Neuron (in vitro differentiated cells): ENCODE measurements around the gene TMEM131L.

ENCODE experiments used
- H2AFZ ChIP-seq: one replicate; pipeline ENCODE4 v1.6.1; 2013; ENCODE audit warnings: low read depth, mild to moderate bottlenecking, inconsistent platforms, low read length, moderate library complexity
- H3K27me3 ChIP-seq: one replicate; pipeline ENCODE4 v1.6.1; 2013; ENCODE audit warnings: low read length; ENCODE audit not compliant: insufficient read depth
- H3K36me3 ChIP-seq: one replicate; pipeline ENCODE4 v1.6.1; 2013; ENCODE audit warnings: low read length; ENCODE audit not compliant: insufficient read depth
- H3K4me1 ChIP-seq: one replicate; pipeline ENCODE4 v1.6.1; 2013; ENCODE audit warnings: low read length; ENCODE audit not compliant: insufficient read depth
- H3K4me3 ChIP-seq: 2 replicates; pipeline ENCODE4 v1.5.1; 2013; ENCODE audit warnings: mild to moderate bottlenecking, low read length, moderate library complexity
- H3K9me3 ChIP-seq: one replicate; pipeline ENCODE4 v1.6.1; 2013; ENCODE audit warnings: low read length

TMEM131L gene

DNA sequence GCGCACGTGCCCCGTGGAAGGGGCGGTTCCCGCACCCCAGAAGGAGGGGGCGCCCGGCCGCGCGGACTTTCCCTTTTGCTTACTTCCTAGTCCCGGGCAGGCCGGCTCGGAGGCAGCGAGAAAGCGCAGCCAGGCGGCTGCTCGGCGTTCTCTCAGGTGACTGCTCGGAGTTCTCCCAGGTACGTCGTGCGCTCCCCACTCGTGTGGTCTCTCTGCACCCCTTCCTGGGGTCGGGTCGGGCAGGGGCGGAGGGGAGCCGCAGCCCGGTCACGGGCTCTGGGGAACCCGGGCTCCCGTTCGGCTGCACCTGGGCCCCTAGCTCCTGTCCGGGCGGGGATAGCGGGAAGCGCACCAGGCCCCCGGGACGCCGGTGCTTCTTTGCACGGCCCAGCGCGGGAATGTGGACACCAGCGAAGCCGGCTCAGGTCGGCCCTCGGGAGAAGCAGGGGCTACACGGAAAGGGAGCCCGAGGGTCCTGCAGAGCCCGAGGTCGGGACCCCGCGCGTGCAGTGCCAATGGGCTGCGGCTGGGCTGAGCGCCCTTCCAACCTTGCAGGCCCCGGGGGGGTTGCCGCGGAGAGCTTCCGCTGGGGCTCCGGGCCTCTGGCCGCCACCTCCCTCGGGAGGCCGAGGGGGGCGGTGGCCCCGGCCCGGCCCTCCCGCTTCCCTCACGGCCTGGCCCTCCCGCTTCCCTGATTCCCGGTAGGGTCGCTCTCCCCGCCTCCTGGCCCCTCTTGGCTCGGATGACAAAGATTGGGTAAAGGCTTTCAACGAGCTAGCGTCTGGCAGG, 218.2 kb downstream of the TMEM131L start, which contains the start of gene TLR2:
Gene TLR2, plus strand, starts transcription at position 99 of the 789 bp plus-strand sequence. CDS start 18,628 bp downstream, outside the sequence.
- Histone ChIP-seq H2AFZ (peak within 1 kb of the TSS; percentile 86), H3K36me3 (no peaks in the 10 kb centered on the region), H3K27me3 (peaks cover 32% of the 10 kb centered on the region), H3K4me3 (peak within 1 kb of the TSS; percentile 38), H3K4me1 (peaks cover 6% of the 10 kb centered on the region), H3K9me3 (peaks cover 16% of the 10 kb centered on the region)

DNA sequence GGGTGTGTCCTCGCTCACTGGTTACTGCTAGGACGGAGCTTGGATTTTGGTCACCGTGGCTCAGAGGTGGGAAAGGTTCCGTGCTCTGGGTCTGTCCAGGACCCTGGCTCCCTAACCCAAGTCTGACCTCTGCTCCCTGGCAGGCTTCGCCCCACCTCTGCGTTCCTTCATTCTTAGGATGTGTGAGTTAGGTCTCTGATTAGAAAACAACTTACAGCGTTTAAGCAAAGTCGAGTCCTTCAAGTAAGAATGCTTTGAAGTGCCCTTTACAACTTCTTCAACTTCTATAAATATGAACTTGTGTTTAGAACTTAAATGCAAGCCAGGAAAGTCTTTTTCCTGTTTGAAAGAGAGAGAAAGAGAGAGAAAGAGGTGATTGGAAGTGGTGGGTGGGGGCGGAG, 218.8 kb downstream of the TMEM131L start:
- Histone ChIP-seq H3K4me1 (peaks cover 6% of the 10 kb centered on the region), H3K36me3 (no peaks in the 10 kb centered on the region), H3K4me3 (peak overlapping the region; percentile 38), H3K27me3 (peaks cover 31% of the 10 kb centered on the region), H2AFZ (peak overlapping the region; percentile 86), H3K9me3 (peaks cover 16% of the 10 kb centered on the region)
